ENCODE data around the gene CTDP1. TPM values are rescaled to one million over a fixed set of nuclear protein-coding genes. Genes with fewer than 3 reads are reported as not detected.

Gene CTDP1
- total and polyA plus RNA-seq, 5 donors from 2014 or later, result 12.9 to 59.7 (median 16.7) TPM

- DNase-seq (no peak), ATAC-seq (ENCODE audit: low read depth in 2 of 2) (no peak)
- Histone ChIP-seq H3K27me3 (ENCODE audit: control insufficient read depth, insufficient read depth, low read length) (no peaks in the 10 kb centered on the region), H3K4me3 (ENCODE audit: low read depth, low read length) (no peak overlapping the region), H3K4me1 (ENCODE audit: control insufficient read depth, insufficient read depth, low read length, poor library complexity, severe bottlenecking) (no peaks in the 10 kb centered on the region), H3K27ac (ENCODE audit: insufficient read depth, low read length, poor library complexity, severe bottlenecking) (no peak overlapping the region), H3K9me3 (ENCODE audit: control insufficient read depth in 2 of 2, low read length in 2 of 2) (no peaks in the 10 kb centered on the region), H3K36me3 (ENCODE audit: control insufficient read depth, insufficient read depth, low read length) (no peaks in the 10 kb centered on the region)
- Mint-ChIP-seq H3K4me3 (no peak overlapping the region), H3K4me1 (peaks cover 0 to 4% (median 0%) of the 10 kb centered on the region in 4 donors), H3K9me3 (peaks cover 0 to 3% (median 0%) of the 10 kb centered on the region in 7 donors), H3K36me3 (no peaks in the 10 kb centered on the region), H3K27ac (no peak overlapping the region), H3K27me3 (peaks cover 6% of the 10 kb centered on the region)
Observed at GRCh38 chr18:79635427-79635726, 44.2 kb upstream of the CTDP1 start.

GRCh38 chr18:79637181-79637920 lies 42.3 kb upstream of the CTDP1 start:
- Mint-ChIP-seq H3K4me1 (no peaks in the 10 kb centered on the region), H3K27ac (no peak overlapping the region), H3K36me3 (no peaks in the 10 kb centered on the region), H3K4me3 (no peak overlapping the region), H3K9me3 (peaks cover 0 to 2% (median 0%) of the 10 kb centered on the region in 7 donors), H3K27me3 (peaks cover 10% of the 10 kb centered on the region)
- no peak for DNase-seq
- ATAC-seq (ENCODE audit: low read depth in 2 of 2), result no peak
- Histone ChIP-seq H3K27ac (ENCODE audit: insufficient read depth, low read length, poor library complexity, severe bottlenecking) (no peak overlapping the region), H3K27me3 (ENCODE audit: control insufficient read depth, insufficient read depth, low read length) (no peaks in the 10 kb centered on the region), H3K4me3 (ENCODE audit: low read depth, low read length) (no peak overlapping the region), H3K36me3 (ENCODE audit: control insufficient read depth, insufficient read depth, low read length) (no peaks in the 10 kb centered on the region), H3K4me1 (ENCODE audit: control insufficient read depth, insufficient read depth, low read length, poor library complexity, severe bottlenecking) (no peaks in the 10 kb centered on the region), H3K9me3 (ENCODE audit: control insufficient read depth in 2 of 2, low read length in 2 of 2) (no peaks in the 10 kb centered on the region)

GRCh38 chr18:79637921-79638909 lies 41.4 kb upstream of the CTDP1 start:
- H3K4me3 ChIP-seq (ENCODE audit: low read depth, low read length), result no peak overlapping the region
- no peaks in the 10 kb centered on the region for H3K36me3 Mint-ChIP-seq
- DNase-seq (no peak), ATAC-seq (ENCODE audit: low read depth in 2 of 2) (no peak)
- no peaks in the 10 kb centered on the region for H3K36me3 ChIP-seq (ENCODE audit: control insufficient read depth, insufficient read depth, low read length)
- no peak overlapping the region for H3K27ac ChIP-seq (ENCODE audit: insufficient read depth, low read length, poor library complexity, severe bottlenecking)
- no peaks in the 10 kb centered on the region for H3K27me3 ChIP-seq (ENCODE audit: control insufficient read depth, insufficient read depth, low read length)
- H3K4me1 ChIP-seq (ENCODE audit: control insufficient read depth, insufficient read depth, low read length, poor library complexity, severe bottlenecking), result no peaks in the 10 kb centered on the region
- H3K9me3 Mint-ChIP-seq, result peaks cover 0 to 2% (median 0%) of the 10 kb centered on the region in 7 donors
- H3K4me3 Mint-ChIP-seq, result no peak overlapping the region
- H3K9me3 ChIP-seq (ENCODE audit: control insufficient read depth in 2 of 2, low read length in 2 of 2), result no peaks in the 10 kb centered on the region
- no peaks in the 10 kb centered on the region for H3K4me1 Mint-ChIP-seq
- peaks cover 10% of the 10 kb centered on the region for H3K27me3 Mint-ChIP-seq
- H3K27ac Mint-ChIP-seq, result no peak overlapping the region

GRCh38 chr18:79639072-79639829 lies 40.4 kb upstream of the CTDP1 start:
- Histone ChIP-seq H3K4me1 (ENCODE audit: control insufficient read depth, insufficient read depth, low read length, poor library complexity, severe bottlenecking) (peaks cover 4% of the 10 kb centered on the region), H3K27me3 (ENCODE audit: control insufficient read depth, insufficient read depth, low read length) (no peaks in the 10 kb centered on the region), H3K4me3 (ENCODE audit: low read depth, low read length) (no peak overlapping the region), H3K9me3 (ENCODE audit: control insufficient read depth in 2 of 2, low read length in 2 of 2) (no peaks in the 10 kb centered on the region), H3K36me3 (ENCODE audit: control insufficient read depth, insufficient read depth, low read length) (no peaks in the 10 kb centered on the region), H3K27ac (ENCODE audit: insufficient read depth, low read length, poor library complexity, severe bottlenecking) (no peak overlapping the region)
- no peak overlapping the region for H3K4me3 Mint-ChIP-seq
- peaks cover 10% of the 10 kb centered on the region for H3K27me3 Mint-ChIP-seq
- no peak for ATAC-seq (ENCODE audit: low read depth in 2 of 2)
- no peaks in the 10 kb centered on the region for H3K36me3 Mint-ChIP-seq
- no peak for DNase-seq
- no peaks in the 10 kb centered on the region for H3K4me1 Mint-ChIP-seq
- peaks cover 0 to 2% (median 0%) of the 10 kb centered on the region in 7 donors for H3K9me3 Mint-ChIP-seq
- no peak overlapping the region for H3K27ac Mint-ChIP-seq

GRCh38 chr18:79640064-79640672 lies 39.4 kb upstream of the CTDP1 start:
- Mint-ChIP-seq H3K36me3 (no peaks in the 10 kb centered on the region), H3K4me1 (no peaks in the 10 kb centered on the region), H3K4me3 (no peak overlapping the region), H3K9me3 (peaks cover 0 to 2% (median 0%) of the 10 kb centered on the region in 7 donors), H3K27me3 (peaks cover 16% of the 10 kb centered on the region), H3K27ac (no peak overlapping the region)
- Histone ChIP-seq H3K27ac (ENCODE audit: insufficient read depth, low read length, poor library complexity, severe bottlenecking) (no peak overlapping the region), H3K27me3 (ENCODE audit: control insufficient read depth, insufficient read depth, low read length) (no peaks in the 10 kb centered on the region), H3K36me3 (ENCODE audit: control insufficient read depth, insufficient read depth, low read length) (no peaks in the 10 kb centered on the region), H3K4me3 (ENCODE audit: low read depth, low read length) (no peak overlapping the region), H3K4me1 (ENCODE audit: control insufficient read depth, insufficient read depth, low read length, poor library complexity, severe bottlenecking) (peaks cover 5% of the 10 kb centered on the region), H3K9me3 (ENCODE audit: control insufficient read depth in 2 of 2, low read length in 2 of 2) (no peaks in the 10 kb centered on the region)
- DNase-seq (no peak), ATAC-seq (ENCODE audit: low read depth in 2 of 2) (no peak)

- H3K9me3 ChIP-seq (ENCODE audit: control insufficient read depth in 2 of 2, low read length in 2 of 2), result no peaks in the 10 kb centered on the region
- no peak overlapping the region for H3K4me3 Mint-ChIP-seq
- peaks cover 5% of the 10 kb centered on the region for H3K4me1 ChIP-seq (ENCODE audit: control insufficient read depth, insufficient read depth, low read length, poor library complexity, severe bottlenecking)
- H3K36me3 Mint-ChIP-seq, result no peaks in the 10 kb centered on the region
- no peaks in the 10 kb centered on the region for H3K27me3 ChIP-seq (ENCODE audit: control insufficient read depth, insufficient read depth, low read length)
- peak overlapping the region in 1 of 3 donors; percentile 63 for H3K27ac Mint-ChIP-seq
- no peak overlapping the region for H3K27ac ChIP-seq (ENCODE audit: insufficient read depth, low read length, poor library complexity, severe bottlenecking)
- no peak overlapping the region for H3K4me3 ChIP-seq (ENCODE audit: low read depth, low read length)
- H3K9me3 Mint-ChIP-seq, result peaks cover 0 to 2% (median 0%) of the 10 kb centered on the region in 7 donors
- H3K4me1 Mint-ChIP-seq, result no peaks in the 10 kb centered on the region
- ATAC-seq (ENCODE audit: low read depth in 2 of 2), result no peak
- no peaks in the 10 kb centered on the region for H3K36me3 ChIP-seq (ENCODE audit: control insufficient read depth, insufficient read depth, low read length)
- H3K27me3 Mint-ChIP-seq, result peaks cover 16% of the 10 kb centered on the region
- no peak for DNase-seq
Observed at GRCh38 chr18:79640875-79641274, 38.7 kb upstream of the CTDP1 start.
